Progenitor cell of endocrine pancreas (in vitro differentiated cells): ENCODE measurements around the gene TMEM196. TPM values are rescaled to one million over a fixed set of nuclear protein-coding genes. Genes with fewer than 3 reads are reported as not detected.

Experiments used
- DNase-seq: peaks from one replicate; pipeline ENCODE4 v3.0.0; 2021; ENCODE audit warnings: low spot score; ENCODE audit not compliant: unreplicated experiment
- H3K27ac Mint-ChIP-seq: 2 replicates; pipeline ENCODE4 v1.8.0; 2021; ENCODE audit warnings: mild to moderate bottlenecking, moderate library complexity, mixed read lengths
- H3K27me3 Mint-ChIP-seq: 2 replicates; pipeline ENCODE4 v1.8.0; 2021; ENCODE audit warnings: mixed read lengths
- H3K36me3 Mint-ChIP-seq: 2 replicates; pipeline ENCODE4 v1.8.0; 2022; ENCODE audit warnings: mixed read lengths; ENCODE audit not compliant: insufficient read depth
- H3K4me1 Mint-ChIP-seq: 2 replicates; pipeline ENCODE4 v1.8.0; 2021; ENCODE audit warnings: low read depth, mixed read lengths
- H3K4me3 Mint-ChIP-seq: 2 replicates; pipeline ENCODE4 v1.8.0; 2021; ENCODE audit warnings: low read depth, mild to moderate bottlenecking, moderate library complexity, mixed read lengths
- H3K9me3 Mint-ChIP-seq: 2 replicates; pipeline ENCODE4 v1.8.0; 2021; ENCODE audit warnings: low read depth, mixed read lengths
- CTCF ChIP-seq: fragments of 200-600 bp; sonication (generic); IDR thresholded peaks from one replicate; pipeline ENCODE4 v1.5.0; 2021; ENCODE audit warnings: antibody characterized with exemption, mild to moderate bottlenecking; ENCODE audit not compliant: unreplicated experiment
- total RNA-seq: library from RNA; stranded (reverse); gene quantifications from 2 replicates; pipeline ENCODE4 v1.2.1, GENCODE V29; 2021

The TMEM196 gene
- total RNA-seq, 1 donor from 2014 or later = 0.69 TPM

GRCh38 chr7:19744075-19744474 lies 29.3 kb downstream of the TMEM196 start:
- H3K27me3 Mint-ChIP-seq = no peaks in the 10 kb centered on the region
- H3K27ac Mint-ChIP-seq = no peak overlapping the region
- H3K4me3 Mint-ChIP-seq = no peak overlapping the region
- H3K9me3 Mint-ChIP-seq = no peaks in the 10 kb centered on the region
- no peak for TF ChIP-seq CTCF
- DNase-seq = no peak
- no peaks in the 10 kb centered on the region for H3K36me3 Mint-ChIP-seq
- no peaks in the 10 kb centered on the region for H3K4me1 Mint-ChIP-seq

- H3K4me1 Mint-ChIP-seq = no peaks in the 10 kb centered on the region
- H3K27me3 Mint-ChIP-seq = no peaks in the 10 kb centered on the region
- TF ChIP-seq CTCF = no peak
- H3K27ac Mint-ChIP-seq = no peak overlapping the region
- H3K4me3 Mint-ChIP-seq = no peak overlapping the region
- no peaks in the 10 kb centered on the region for H3K9me3 Mint-ChIP-seq
- H3K36me3 Mint-ChIP-seq = no peaks in the 10 kb centered on the region
- DNase-seq = no peak
These were observed 44.7 kb downstream of the TMEM196 start for GRCh38 chr7:19728716-19729115.

GRCh38 chr7:19725770-19726169 lies 47.6 kb downstream of the TMEM196 start:
- Mint-ChIP-seq H3K4me3 (no peak overlapping the region), H3K4me1 (no peaks in the 10 kb centered on the region), H3K36me3 (no peaks in the 10 kb centered on the region), H3K9me3 (no peaks in the 10 kb centered on the region), H3K27me3 (no peaks in the 10 kb centered on the region), H3K27ac (no peak overlapping the region)
- no peak for DNase-seq
- TF ChIP-seq CTCF = no peak

GRCh38 chr7:19715499-19715898 lies 57.9 kb downstream of the TMEM196 start:
- Mint-ChIP-seq H3K27ac (no peak overlapping the region), H3K27me3 (peaks cover 6% of the 10 kb centered on the region), H3K9me3 (no peaks in the 10 kb centered on the region), H3K4me3 (no peak overlapping the region), H3K36me3 (no peaks in the 10 kb centered on the region), H3K4me1 (peaks cover 1% of the 10 kb centered on the region)
- DNase-seq = no peak
- no peak for TF ChIP-seq CTCF

- peak; percentile 78 for TF ChIP-seq CTCF
- peak; percentile 30 for DNase-seq
- no peak overlapping the region for H3K4me3 Mint-ChIP-seq
- H3K36me3 Mint-ChIP-seq = no peaks in the 10 kb centered on the region
- peaks cover 8% of the 10 kb centered on the region for H3K27me3 Mint-ChIP-seq
- H3K4me1 Mint-ChIP-seq = peaks cover 1% of the 10 kb centered on the region
- no peaks in the 10 kb centered on the region for H3K9me3 Mint-ChIP-seq
- no peak overlapping the region for H3K27ac Mint-ChIP-seq
These were observed 59.7 kb downstream of the TMEM196 start for GRCh38 chr7:19713676-19714075.
